GM21529 (cell line): ENCODE measurements around the gene PLK3.
"Not testable (repeated sequence)": the region's sequence is repeated elsewhere in the genome, so short reads cannot be mapped to it uniquely, and the experiment has no call there.

Experiments
- ATAC-seq: cut with Tn5 transposase; IDR thresholded peaks from one replicate; pipeline ENCODE4 v1.9.1; 2021; ENCODE audit not compliant: unreplicated experiment

Gene PLK3

GRCh38 chr1:44786841-44787426 lies 13.2 kb upstream of the PLK3 start:
- ATAC-seq, result no peak

GRCh38 chr1:44787506-44787905 lies 12.7 kb upstream of the PLK3 start:
- no peak for ATAC-seq

- no peak for ATAC-seq
Measured at GRCh38 chr1:44788120-44788860, 11.9 kb upstream of the PLK3 start, which contains the start of gene BEST4. TSS of gene BEST4 (minus strand) at chr1:44788170. CDS start at chr1:44787705, 465 bp downstream.

- ATAC-seq, result no peak
Measured at GRCh38 chr1:44790968-44791801, 9.0 kb upstream of the PLK3 start.

- no peak for ATAC-seq
Measured at GRCh38 chr1:44792736-44793502, 7.3 kb upstream of the PLK3 start.

- not testable (repeated sequence) for ATAC-seq
Measured at GRCh38 chr1:44797886-44798285, 2.3 kb upstream of the PLK3 start.

- no peak for ATAC-seq
Measured at GRCh38 chr1:44798481-44799365, 1.5 kb upstream of the PLK3 start.

GRCh38 chr1:44801491-44802305 lies 1.5 kb downstream of the PLK3 start:
- ATAC-seq, result no peak

- no peak for ATAC-seq
Measured at GRCh38 chr1:44802306-44803061, 2.3 kb downstream of the PLK3 start.

- ATAC-seq, result no peak
Measured at GRCh38 chr1:44803062-44803311, 2.8 kb downstream of the PLK3 start.

- ATAC-seq, result no peak
Measured at GRCh38 chr1:44803312-44804095, 3.3 kb downstream of the PLK3 start.

- no peak for ATAC-seq
Measured at GRCh38 chr1:44805311-44806024, 5.3 kb downstream of the PLK3 start.

GRCh38 chr1:44806025-44806703 lies 6.0 kb downstream of the PLK3 start:
- ATAC-seq, result no peak

GRCh38 chr1:44806704-44807363 lies 6.7 kb downstream of the PLK3 start, which contains the start of gene DYNLT4:
TSS of gene DYNLT4 (minus strand) at chr1:44807351. CDS start at chr1:44806668, 683 bp downstream.
- ATAC-seq, result no peak

- peak; percentile 34 for ATAC-seq
Measured at GRCh38 chr1:44807364-44808062, 7.3 kb downstream of the PLK3 start.
